Vagina (tissue), 2 donors: Measurements from ENCODE around the gene IMMP2L.

Experiments
- POLR2A ChIP-seq, 2 donors: fragments of 450-650 bp; IDR thresholded peaks; one replicate each; pipeline ENCODE4 v1.6.1; 2017; ENCODE audit warnings: antibody characterized with exemption in 2 of 2, mild to moderate bottlenecking in 2 of 2, moderate library complexity in 2 of 2
- TF ChIP-seq, protein P1 (sequence below), 3 experiments: fragments of 450-650 bp in 2 of 3; fragments of 200-600 bp in 1 of 3; sonication (generic) in 1 of 3; IDR thresholded peaks; one replicate each; pipeline ENCODE4 v1.5.1; 2017 to 2019; ENCODE audit warnings: antibody characterized with exemption in 3 of 3, mild to moderate bottlenecking in 2 of 3, moderate library complexity in 2 of 3

DNA sequence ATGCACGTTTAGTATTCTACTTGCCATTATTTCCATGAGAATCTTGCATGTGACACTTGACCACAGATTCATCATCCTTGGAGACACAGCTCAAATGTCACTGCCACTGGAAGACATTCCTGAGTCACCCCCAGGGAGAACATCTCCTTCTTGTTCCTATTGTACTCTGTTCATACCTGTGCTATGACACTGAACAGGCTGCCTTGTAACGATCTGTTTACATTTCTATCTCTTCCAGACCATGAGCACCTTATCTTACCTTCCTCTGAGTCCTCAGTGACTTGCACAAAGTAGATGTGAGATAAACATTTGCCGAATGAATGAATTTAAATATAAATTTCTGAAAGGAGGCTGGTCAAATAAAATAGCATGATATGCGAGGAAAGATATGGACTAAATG is 803.2 kb downstream of the IMMP2L start:
- TF ChIP-seq, protein P1, sequence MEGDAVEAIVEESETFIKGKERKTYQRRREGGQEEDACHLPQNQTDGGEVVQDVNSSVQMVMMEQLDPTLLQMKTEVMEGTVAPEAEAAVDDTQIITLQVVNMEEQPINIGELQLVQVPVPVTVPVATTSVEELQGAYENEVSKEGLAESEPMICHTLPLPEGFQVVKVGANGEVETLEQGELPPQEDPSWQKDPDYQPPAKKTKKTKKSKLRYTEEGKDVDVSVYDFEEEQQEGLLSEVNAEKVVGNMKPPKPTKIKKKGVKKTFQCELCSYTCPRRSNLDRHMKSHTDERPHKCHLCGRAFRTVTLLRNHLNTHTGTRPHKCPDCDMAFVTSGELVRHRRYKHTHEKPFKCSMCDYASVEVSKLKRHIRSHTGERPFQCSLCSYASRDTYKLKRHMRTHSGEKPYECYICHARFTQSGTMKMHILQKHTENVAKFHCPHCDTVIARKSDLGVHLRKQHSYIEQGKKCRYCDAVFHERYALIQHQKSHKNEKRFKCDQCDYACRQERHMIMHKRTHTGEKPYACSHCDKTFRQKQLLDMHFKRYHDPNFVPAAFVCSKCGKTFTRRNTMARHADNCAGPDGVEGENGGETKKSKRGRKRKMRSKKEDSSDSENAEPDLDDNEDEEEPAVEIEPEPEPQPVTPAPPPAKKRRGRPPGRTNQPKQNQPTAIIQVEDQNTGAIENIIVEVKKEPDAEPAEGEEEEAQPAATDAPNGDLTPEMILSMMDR (IDR thresholded peaks at IDR 0.05) = no peak
- TF ChIP-seq POLR2A (IDR thresholded peaks at IDR 0.05) = no peak
